CD14-positive monocyte (primary cell): Measurements from ENCODE around the gene SLC6A6. TPM values are rescaled to one million over a fixed set of nuclear protein-coding genes. Genes with fewer than 3 reads are reported as not detected.

Experiments
- DNase-seq, 3 donors: peaks; one replicate each; pipeline ENCODE4 v3.0.0-alpha.2; 2011 to 2022
- H2AFZ ChIP-seq: 2 replicates; pipeline ENCODE4 v1.6.0; 2012; ENCODE audit warnings: mild to moderate bottlenecking, low read depth, low read length, inconsistent platforms; ENCODE audit not compliant: insufficient read depth, poor library complexity, severe bottlenecking
- H3K27ac ChIP-seq, 2 donors: 1 replicate in 1 of 2; 2 replicates in 1 of 2; pipeline ENCODE4 v1.5.1; 2012 to 2013; ENCODE audit warnings: low read length in 2 of 2, control low read depth in 1 of 2, inconsistent platforms in 1 of 2, low read depth in 1 of 2, mild to moderate bottlenecking in 1 of 2
- H3K27me3 ChIP-seq, 2 donors: one replicate each; pipeline versions ENCODE4 v1.6.0 to v1.6.1; 2011 to 2013; ENCODE audit warnings: low read length in 2 of 2; ENCODE audit not compliant: control insufficient read depth in 2 of 2, insufficient read depth in 2 of 2
- H3K36me3 ChIP-seq, 2 donors: replicated peaks in 1 of 2; 1 replicate in 1 of 2; 2 replicates in 1 of 2; pipeline versions ENCODE4 v1.5.1 to v1.6.1; 2012 to 2013; ENCODE audit warnings: low read length in 2 of 2, control low read depth in 1 of 2, inconsistent platforms in 1 of 2, mild to moderate bottlenecking in 1 of 2; ENCODE audit not compliant: insufficient read depth in 2 of 2, control insufficient read depth in 1 of 2
- H3K4me1 ChIP-seq, 2 donors: 1 replicate in 1 of 2; 2 replicates in 1 of 2; pipeline versions ENCODE4 v1.5.1 to v1.6.1; 2012 to 2013; ENCODE audit warnings: low read length in 2 of 2, control low read depth in 1 of 2, inconsistent platforms in 1 of 2, mild to moderate bottlenecking in 1 of 2, moderate library complexity in 1 of 2; ENCODE audit not compliant: insufficient read depth in 2 of 2, control insufficient read depth in 1 of 2
- H3K4me2 ChIP-seq: replicated peaks from 2 replicates; pipeline ENCODE3; 2012; ENCODE audit warnings: low read length, moderate library complexity, mild to moderate bottlenecking; ENCODE audit not compliant: poor library complexity, severe bottlenecking; ENCODE audit errors: extremely low read depth
- H3K4me3 ChIP-seq, 3 experiments: fragments of 200-600 bp in 1 of 3; sonication (generic) in 1 of 3; replicated peaks in 1 of 3; 1 replicate in 2 of 3; 2 replicates in 1 of 3; pipeline ENCODE4 v1.5.1; 2011 to 2013; ENCODE audit warnings: low read length in 3 of 3, mild to moderate bottlenecking in 3 of 3, control low read depth in 2 of 3, low read depth in 2 of 3, inconsistent platforms in 1 of 3, moderate library complexity in 1 of 3
- H3K79me2 ChIP-seq: 2 replicates; pipeline ENCODE4 v1.6.0; 2012; ENCODE audit warnings: mild to moderate bottlenecking, control low read depth, inconsistent platforms, low read length, moderate library complexity; ENCODE audit not compliant: insufficient read depth
- H3K9ac ChIP-seq: 2 replicates; pipeline ENCODE4 v1.6.0; 2017; ENCODE audit warnings: low read length, mild to moderate bottlenecking; ENCODE audit not compliant: insufficient read depth, poor library complexity, severe bottlenecking
- H3K9me3 ChIP-seq, 2 donors: replicated peaks in 1 of 2; 1 replicate in 1 of 2; 2 replicates in 1 of 2; pipeline versions ENCODE4 v1.5.1 to v1.6.1; 2012 to 2013; ENCODE audit warnings: low read length in 2 of 2, control low read depth in 1 of 2; ENCODE audit not compliant: control insufficient read depth in 1 of 2, insufficient read depth in 1 of 2
- H4K20me1 ChIP-seq: 2 replicates; pipeline ENCODE4 v1.6.0; 2012; ENCODE audit warnings: mild to moderate bottlenecking, low read length, control low read depth, moderate library complexity; ENCODE audit not compliant: insufficient read depth
- H3K27ac Mint-ChIP-seq, 7 donors: one replicate each; pipeline ENCODE4 v1.8.0; 2020; ENCODE audit warnings: mild to moderate bottlenecking in 7 of 7, mixed read lengths in 7 of 7, moderate library complexity in 6 of 7, inconsistent platforms in 2 of 7
- H3K27me3 Mint-ChIP-seq, 3 donors: one replicate each; pipeline ENCODE4 v1.8.0; 2021 to 2022; ENCODE audit warnings: low read depth in 3 of 3, mild to moderate bottlenecking in 3 of 3, mixed read lengths in 3 of 3, moderate library complexity in 3 of 3, inconsistent platforms in 1 of 3
- H3K36me3 Mint-ChIP-seq, 2 donors: one replicate each; pipeline ENCODE4 v1.8.0; 2020; ENCODE audit warnings: mixed read lengths in 2 of 2, inconsistent platforms in 1 of 2, mild to moderate bottlenecking in 1 of 2
- H3K4me1 Mint-ChIP-seq: one replicate; pipeline ENCODE4 v1.8.0; 2020; ENCODE audit warnings: mild to moderate bottlenecking, mixed read lengths
- H3K4me3 Mint-ChIP-seq, 2 donors: one replicate each; pipeline ENCODE4 v1.8.0; 2020; ENCODE audit warnings: mild to moderate bottlenecking in 2 of 2, mixed read lengths in 2 of 2, moderate library complexity in 1 of 2
- H3K9me3 Mint-ChIP-seq, 7 donors: one replicate each; pipeline ENCODE4 v1.8.0; 2020 to 2022; ENCODE audit warnings: mixed read lengths in 7 of 7, mild to moderate bottlenecking in 6 of 7, moderate library complexity in 6 of 7, inconsistent platforms in 2 of 7
- WGBS: methylation state at CpG from one replicate; pipeline ENCODE4 v1.1.5; 2013; ENCODE audit warnings: missing lambda C conversion rate; ENCODE audit not compliant: insufficient coverage; 5-methylcytosine and 5-hydroxymethylcytosine counted together
- intact Hi-C, 2 donors: fragments of 100-400 bp; cut with micrococcal nuclease; formaldehyde crosslinking; loops; one replicate each; pipeline versions ENCODE4 v1.15.0 to v1.15.1; 2023
- polyA plus RNA-seq, 3 donors: library from polyadenylated mRNA; depleted of rRNA in 1 of 3; unstranded in 2 of 3; stranded (reverse) in 1 of 3; fragments of 300-500 nt in 2 of 3; fragments of >200 nt in 1 of 3; fragmentation: Illumina TruSeq in 2 of 3; gene quantifications; 1 replicate in 2 of 3; 2 replicates in 1 of 3; pipeline ENCODE4 v1.2.3, GENCODE V29; 2012 to 2021
- TF ChIP-seq, protein P1 (sequence below): fragments of 200-600 bp; IDR thresholded peaks from one replicate; pipeline ENCODE4 v1.8.0; 2022; ENCODE audit warnings: antibody characterized with exemption, mild to moderate bottlenecking

SLC6A6 gene
- polyA plus RNA-seq, 3 donors, result 18.4 to 136 (median 24.5) TPM

GRCh38 chr3:14475621-14476020 is 73.2 kb downstream of the SLC6A6 start:
- Histone ChIP-seq H3K4me3 (no peak overlapping the region), H3K79me2 (no peaks in the 10 kb centered on the region), H3K4me1 (no peaks in the 10 kb centered on the region), H3K9me3 (no peaks in the 10 kb centered on the region), H2AFZ (no peak overlapping the region), H3K4me2 (no peak overlapping the region), H3K27ac (no peak overlapping the region), H3K9ac (no peak overlapping the region), H4K20me1 (peaks cover 89% of the 10 kb centered on the region), H3K27me3 (no peaks in the 10 kb centered on the region), H3K36me3 (peaks cover 98 to 100% of the 10 kb centered on the region in 2 donors)
- intact Hi-C loops, result loop anchor here in 1 of 2 donors (10.0 kb wide), 1 partner anchor 581 kb away; no protein-coding TSS in a partner anchor
- Mint-ChIP-seq H3K4me1 (no peaks in the 10 kb centered on the region), H3K27ac (peak overlapping the region in 2 of 7 donors; percentile 21 to 72), H3K9me3 (no peaks in the 10 kb centered on the region), H3K27me3 (no peaks in the 10 kb centered on the region), H3K36me3 (peaks cover 95 to 100% of the 10 kb centered on the region in 2 donors), H3K4me3 (no peak overlapping the region)
- TF ChIP-seq, protein P1, sequence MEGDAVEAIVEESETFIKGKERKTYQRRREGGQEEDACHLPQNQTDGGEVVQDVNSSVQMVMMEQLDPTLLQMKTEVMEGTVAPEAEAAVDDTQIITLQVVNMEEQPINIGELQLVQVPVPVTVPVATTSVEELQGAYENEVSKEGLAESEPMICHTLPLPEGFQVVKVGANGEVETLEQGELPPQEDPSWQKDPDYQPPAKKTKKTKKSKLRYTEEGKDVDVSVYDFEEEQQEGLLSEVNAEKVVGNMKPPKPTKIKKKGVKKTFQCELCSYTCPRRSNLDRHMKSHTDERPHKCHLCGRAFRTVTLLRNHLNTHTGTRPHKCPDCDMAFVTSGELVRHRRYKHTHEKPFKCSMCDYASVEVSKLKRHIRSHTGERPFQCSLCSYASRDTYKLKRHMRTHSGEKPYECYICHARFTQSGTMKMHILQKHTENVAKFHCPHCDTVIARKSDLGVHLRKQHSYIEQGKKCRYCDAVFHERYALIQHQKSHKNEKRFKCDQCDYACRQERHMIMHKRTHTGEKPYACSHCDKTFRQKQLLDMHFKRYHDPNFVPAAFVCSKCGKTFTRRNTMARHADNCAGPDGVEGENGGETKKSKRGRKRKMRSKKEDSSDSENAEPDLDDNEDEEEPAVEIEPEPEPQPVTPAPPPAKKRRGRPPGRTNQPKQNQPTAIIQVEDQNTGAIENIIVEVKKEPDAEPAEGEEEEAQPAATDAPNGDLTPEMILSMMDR, result no peak
- DNase-seq, result no peak
- WGBS, result 98% methylated on average over 5 of the region's 7 CpGs

GRCh38 chr3:14476583-14477265 is 74.3 kb downstream of the SLC6A6 start:
- H3K79me2 ChIP-seq, result no peaks in the 10 kb centered on the region
- no peaks in the 10 kb centered on the region for H3K9me3 ChIP-seq
- no peak overlapping the region for H3K9ac ChIP-seq
- H3K4me3 ChIP-seq, result no peak overlapping the region
- Mint-ChIP-seq H3K9me3 (no peaks in the 10 kb centered on the region), H3K27me3 (no peaks in the 10 kb centered on the region), H3K36me3 (peaks cover 96 to 100% of the 10 kb centered on the region in 2 donors), H3K4me1 (no peaks in the 10 kb centered on the region), H3K27ac (peak overlapping the region in 1 of 7 donors; percentile 82), H3K4me3 (no peak overlapping the region)
- 96% methylated on average over 6 of the region's 13 CpGs for WGBS
- no peak overlapping the region for H3K27ac ChIP-seq
- H3K4me1 ChIP-seq, result no peaks in the 10 kb centered on the region
- no peak overlapping the region for H2AFZ ChIP-seq
- H3K27me3 ChIP-seq, result no peaks in the 10 kb centered on the region
- intact Hi-C loops, result loop anchor here in 1 of 2 donors (10.0 kb wide), 1 partner anchor 582 kb away; no protein-coding TSS in a partner anchor
- no peak for DNase-seq
- H3K36me3 ChIP-seq, result peaks cover 98 to 100% of the 10 kb centered on the region in 2 donors
- H3K4me2 ChIP-seq, result no peak overlapping the region
- H4K20me1 ChIP-seq, result peaks cover 89% of the 10 kb centered on the region
- TF ChIP-seq, protein P1, result no peak
